HCT116 (cell line): Measurements from ENCODE around the gene ALPL. TPM values are rescaled to one million over a fixed set of nuclear protein-coding genes. Genes with fewer than 3 reads are reported as not detected.

ENCODE experiments used
- ATAC-seq: fragments of 200-7000 bp; cut with Tn5 transposase; 2 replicates; pipeline ENCODE4 v1.9.1; 2020; ENCODE audit warnings: mild to moderate bottlenecking, moderate library complexity
- BruUV-seq: library from RNA; stranded (reverse); fragments of 400-500 nt; replicated peaks from 2 replicates; lab custom pipeline; 2021; lab: Mats Ljungman, UMichigan
- CTCF ChIA-PET: fragments of 300-600 bp; sonication (Branson Sonifier 250); formaldehyde crosslinking; loops from one replicate; lab custom pipeline; 2021; ENCODE audit warnings: antibody characterized with exemption; lab: Charles Lee
- POLR2A ChIA-PET: fragments of 300-600, 350-600 bp; sonication (Branson Sonifier 250); formaldehyde crosslinking; loops from one replicate; lab custom pipeline; 2021; ENCODE audit warnings: antibody characterized with exemption; lab: Charles Lee
- RAD21 ChIA-PET, 2 experiments: fragments of 300-600 bp; sonication (Branson Sonifier 250); formaldehyde crosslinking; loops; one replicate each; lab custom pipeline; 2023; ENCODE audit warnings: low total read pairs in 2 of 2; ENCODE audit not compliant: uncharacterized antibody in 2 of 2, unreplicated experiment in 2 of 2, low non-redundant PET in 1 of 2; lab: Charles Lee
- DNase-seq: peaks from one replicate; pipeline ENCODE4 v3.0.0-alpha.2; 2010; ENCODE audit warnings: low read depth, low spot score
- H2AFZ ChIP-seq: fragments of 200-600 bp; shearing (Covaris generic), sonication (generic); 2 replicates; pipeline ENCODE4 v1.6.1; 2017; ENCODE audit warnings: low read depth, mixed run types, mixed read lengths, antibody characterized with exemption, low read length; ENCODE audit not compliant: poor library complexity, severe bottlenecking
- H3K27ac ChIP-seq: 2 replicates; pipeline ENCODE4 v1.5.1; 2012; ENCODE audit warnings: low read depth, low read length
- H3K27me3 ChIP-seq: fragments of 200-600 bp; sonication (generic); 2 replicates; pipeline ENCODE4 v1.6.1; 2016; ENCODE audit warnings: mixed run types, low read length, mixed read lengths; ENCODE audit not compliant: insufficient read depth
- H3K36me3 ChIP-seq, 2 experiments: fragments of 200-500 bp in 1 of 2; fragments of 200-600 bp in 1 of 2; sonication (Bioruptor generic) in 1 of 2; sonication (generic) in 1 of 2; 2 replicates each; pipeline versions ENCODE4 v1.5.1 to v1.6.1; 2014 to 2016; ENCODE audit warnings: low read length in 2 of 2, inconsistent platforms in 1 of 2, mixed read lengths in 1 of 2, mixed run types in 1 of 2; ENCODE audit not compliant: insufficient read depth in 2 of 2, control insufficient read depth in 1 of 2
- H3K4me1 ChIP-seq, 2 experiments: fragments of 200-600 bp in 1 of 2; sonication (generic) in 1 of 2; 2 replicates each; pipeline versions ENCODE4 v1.5.1 to v1.6.1; 2012 to 2017; ENCODE audit warnings: low read length in 2 of 2, inconsistent platforms in 1 of 2, mild to moderate bottlenecking in 1 of 2, mixed read lengths in 1 of 2, mixed run types in 1 of 2, moderate library complexity in 1 of 2; ENCODE audit not compliant: insufficient read depth in 2 of 2, control insufficient read depth in 1 of 2
- H3K4me2 ChIP-seq: fragments of 200-600 bp; sonication (generic); 2 replicates; pipeline ENCODE4 v1.6.1; 2017; ENCODE audit warnings: mixed run types, low read length, mixed read lengths
- H3K4me3 ChIP-seq, 2 experiments: fragments of 200-600 bp in 1 of 2; sonication (generic) in 1 of 2; replicated peaks in 1 of 2; 2 replicates each; pipeline ENCODE4 v1.5.1; 2011 to 2016; ENCODE audit warnings: low read length in 2 of 2, control low read depth in 1 of 2, low read depth in 1 of 2, mild to moderate bottlenecking in 1 of 2, mixed read lengths in 1 of 2, mixed run types in 1 of 2
- H3K79me2 ChIP-seq: fragments of 200-600 bp; sonication (generic); 2 replicates; pipeline ENCODE4 v1.6.1; 2017; ENCODE audit warnings: mild to moderate bottlenecking, mixed run types, low read length, moderate library complexity, mixed read lengths; ENCODE audit not compliant: insufficient read depth
- H3K9ac ChIP-seq: fragments of 200-600 bp; sonication (generic); 2 replicates; pipeline ENCODE4 v1.6.1; 2016; ENCODE audit warnings: low read length, mixed read lengths
- H3K9me2 ChIP-seq: fragments of 200-600 bp; sonication (generic), shearing (Covaris generic); 2 replicates; pipeline ENCODE4 v1.6.1; 2017; ENCODE audit warnings: mixed run types, mild to moderate bottlenecking, moderate library complexity; ENCODE audit not compliant: insufficient read depth
- H3K9me3 ChIP-seq, 2 experiments: fragments of 200-500 bp in 1 of 2; fragments of 200-600 bp in 1 of 2; sonication (Bioruptor generic) in 1 of 2; sonication (generic) in 1 of 2; 2 replicates each; pipeline ENCODE4 v1.6.1; 2014 to 2017; ENCODE audit warnings: low read length in 2 of 2, mixed read lengths in 2 of 2, inconsistent platforms in 1 of 2, low read depth in 1 of 2, mild to moderate bottlenecking in 1 of 2, mixed run types in 1 of 2, moderate library complexity in 1 of 2; ENCODE audit not compliant: control insufficient read depth in 1 of 2, insufficient read depth in 1 of 2
- H4K20me1 ChIP-seq: fragments of 200-600 bp; sonication (generic), shearing (Covaris generic); 2 replicates; pipeline ENCODE4 v1.6.1; 2017; ENCODE audit warnings: mixed run types, mild to moderate bottlenecking, moderate library complexity; ENCODE audit not compliant: insufficient read depth
- CBX3 ChIP-seq: IDR thresholded peaks from 2 replicates; pipeline ENCODE4 v1.6.1; 2012; ENCODE audit warnings: low read depth
- CEBPB ChIP-seq: IDR thresholded peaks from 2 replicates; pipeline ENCODE4 v1.6.1; 2012; ENCODE audit warnings: low read depth
- ELF1 ChIP-seq: IDR thresholded peaks from 2 replicates; pipeline ENCODE4 v1.6.1; 2012; ENCODE audit warnings: low read depth, borderline replicate concordance
- EZH2phosphoT487 ChIP-seq: fragments of 200-600 bp; IDR thresholded peaks from 2 replicates; pipeline ENCODE4 v1.6.1; 2018; ENCODE audit warnings: antibody characterized with exemption, borderline replicate concordance
- FOSL1 ChIP-seq: IDR thresholded peaks from 2 replicates; pipeline ENCODE4 v1.6.1; 2012; ENCODE audit warnings: low read depth
- JUND ChIP-seq: IDR thresholded peaks from 2 replicates; pipeline ENCODE4 v1.6.1; 2012
- POLR2AphosphoS5 ChIP-seq: IDR thresholded peaks from 2 replicates; pipeline ENCODE4 v1.6.1; 2011; ENCODE audit warnings: mild to moderate bottlenecking, low read depth, low read length, moderate library complexity
- RAD21 ChIP-seq: IDR thresholded peaks from 2 replicates; pipeline ENCODE4 v1.6.1; 2012; ENCODE audit warnings: low read depth, mild to moderate bottlenecking
- SIN3A ChIP-seq: IDR thresholded peaks from 2 replicates; pipeline ENCODE4 v1.6.1; 2012; ENCODE audit warnings: low read depth
- ZFX ChIP-seq: fragments of 450-650 bp; IDR thresholded peaks from 2 replicates; pipeline ENCODE4 v1.6.1; 2017
- ZNF274 ChIP-seq: fragments of 200-500 bp; sonication (Bioruptor generic); IDR thresholded peaks from 2 replicates; pipeline ENCODE4 v1.6.1; 2014; ENCODE audit warnings: mild to moderate bottlenecking, low read depth, low read length, inconsistent platforms
- intact Hi-C: fragments of 100-400 bp; cut with micrococcal nuclease; formaldehyde crosslinking; loops from 2 replicates; pipeline ENCODE4 v1.10.0; 2022
- total RNA-seq: library from RNA; stranded (reverse); gene quantifications from one replicate; pipeline ENCODE4 v1.2.1, GENCODE V29; 2021; ENCODE audit not compliant: unreplicated experiment
- TF ChIP-seq, protein P1 (sequence below): IDR thresholded peaks from 2 replicates; pipeline ENCODE4 v1.6.1; 2011; ENCODE audit warnings: mild to moderate bottlenecking, low read length, moderate library complexity; ENCODE audit not compliant: insufficient replicate concordance; ENCODE audit errors: extremely low read depth

The ALPL gene
- total RNA-seq, 1 experiment from 2014 or later, result 0.61 TPM

DNA sequence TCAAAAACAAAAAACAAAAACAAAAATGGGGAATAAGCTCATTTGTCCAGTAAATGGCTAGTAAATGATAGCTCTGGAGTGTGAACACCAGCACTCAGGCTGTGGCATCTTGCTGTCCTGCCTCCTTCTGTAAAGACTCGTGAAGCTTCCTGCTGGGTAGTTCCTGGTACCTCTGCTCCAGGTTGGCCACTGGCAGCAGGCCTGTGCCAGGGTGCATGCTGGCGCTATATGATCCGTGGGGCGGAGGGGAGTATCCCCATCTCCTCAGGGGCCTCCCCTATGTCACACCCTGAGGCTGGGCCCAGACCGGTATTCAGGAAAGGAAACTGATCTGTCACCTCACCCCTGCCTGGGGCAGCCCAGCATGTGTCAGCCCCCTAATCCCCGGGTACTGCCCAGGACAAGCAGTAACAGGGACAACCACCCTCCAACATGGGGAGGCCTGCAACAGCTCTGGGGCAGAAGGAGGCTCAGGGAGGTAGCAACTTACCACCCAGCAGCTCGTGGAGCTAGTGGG, 14.1 kb downstream of the ALPL start:
- TF ChIP-seq, protein P1, sequence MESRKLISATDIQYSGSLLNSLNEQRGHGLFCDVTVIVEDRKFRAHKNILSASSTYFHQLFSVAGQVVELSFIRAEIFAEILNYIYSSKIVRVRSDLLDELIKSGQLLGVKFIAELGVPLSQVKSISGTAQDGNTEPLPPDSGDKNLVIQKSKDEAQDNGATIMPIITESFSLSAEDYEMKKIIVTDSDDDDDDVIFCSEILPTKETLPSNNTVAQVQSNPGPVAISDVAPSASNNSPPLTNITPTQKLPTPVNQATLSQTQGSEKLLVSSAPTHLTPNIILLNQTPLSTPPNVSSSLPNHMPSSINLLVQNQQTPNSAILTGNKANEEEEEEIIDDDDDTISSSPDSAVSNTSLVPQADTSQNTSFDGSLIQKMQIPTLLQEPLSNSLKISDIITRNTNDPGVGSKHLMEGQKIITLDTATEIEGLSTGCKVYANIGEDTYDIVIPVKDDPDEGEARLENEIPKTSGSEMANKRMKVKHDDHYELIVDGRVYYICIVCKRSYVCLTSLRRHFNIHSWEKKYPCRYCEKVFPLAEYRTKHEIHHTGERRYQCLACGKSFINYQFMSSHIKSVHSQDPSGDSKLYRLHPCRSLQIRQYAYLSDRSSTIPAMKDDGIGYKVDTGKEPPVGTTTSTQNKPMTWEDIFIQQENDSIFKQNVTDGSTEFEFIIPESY, result no peak
- TF ChIP-seq ELF1, result no peak
- no peak for TF ChIP-seq CBX3
- no peak for TF ChIP-seq POLR2AphosphoS5
- no peak for TF ChIP-seq ZNF274
- TF ChIP-seq RAD21, result no peak
- no peak for TF ChIP-seq ZFX
- TF ChIP-seq CEBPB, result no peak
- TF ChIP-seq JUND, result no peak
- TF ChIP-seq FOSL1, result no peak
- no peak for TF ChIP-seq EZH2phosphoT487
- TF ChIP-seq SIN3A, result no peak
- Histone ChIP-seq H4K20me1 (no peaks in the 10 kb centered on the region), H3K36me3 (no peaks in the 10 kb centered on the region), H3K9me3 (no peaks in the 10 kb centered on the region), H3K79me2 (no peaks in the 10 kb centered on the region), H3K9me2 (no peaks in the 10 kb centered on the region), H3K4me2 (no peak overlapping the region), H2AFZ (no peak overlapping the region), H3K27me3 (no peaks in the 10 kb centered on the region), H3K4me3 (no peak overlapping the region), H3K27ac (no peak overlapping the region), H3K4me1 (peaks cover 0 to 10% of the 10 kb centered on the region in 2 experiments; a peak in 2 of 4 replicates), H3K9ac (no peak overlapping the region)
- DNase-seq, result no peak
- no peak for ATAC-seq
- ChIA-PET CTCF (interaction anchor here (1.4 kb wide), 1 partner anchor 10 kb away, joined by 3 read pairs; no protein-coding TSS in a partner anchor), POLR2A (no interaction called here), RAD21 (no interaction called here)
- BruUV-seq, result no TSS peak
- intact Hi-C loops, result no loop called here
